HG02884 (cell line): Measurements from ENCODE around the gene TXNIP.

Experiments
- ATAC-seq: cut with Tn5 transposase; IDR thresholded peaks from one replicate; pipeline ENCODE4 v1.9.1; 2021; ENCODE audit warnings: mild to moderate bottlenecking, moderate library complexity; ENCODE audit not compliant: unreplicated experiment

The TXNIP gene

GRCh38 chr1:146012703-146013558, 16.6 kb upstream of the TXNIP start:
- ATAC-seq, result no peak

GRCh38 chr1:146010126-146010738, 13.9 kb upstream of the TXNIP start:
- no peak for ATAC-seq

- no peak for ATAC-seq
Measured at GRCh38 chr1:146007489-146008133, 11.2 kb upstream of the TXNIP start.

- no peak for ATAC-seq
Measured at GRCh38 chr1:146001709-146002108, 5.3 kb upstream of the TXNIP start.

- ATAC-seq, result no peak
Measured at GRCh38 chr1:145999321-146000024, 3.1 kb upstream of the TXNIP start.

- no peak for ATAC-seq
Measured at GRCh38 chr1:145997718-145998023, 1.3 kb upstream of the TXNIP start.

- no peak for ATAC-seq
Measured at GRCh38 chr1:145997016-145997717, 788 bp upstream of the TXNIP start.

- no peak for ATAC-seq
Measured at GRCh38 chr1:145995964-145996432, 381 bp downstream of the TXNIP start.

GRCh38 chr1:145995148-145995881, 1.1 kb downstream of the TXNIP start:
- no peak for ATAC-seq

- no peak for ATAC-seq
Measured at GRCh38 chr1:145994391-145995120, 1.8 kb downstream of the TXNIP start.

GRCh38 chr1:145993618-145994390, 2.6 kb downstream of the TXNIP start:
- no peak for ATAC-seq

- no peak for ATAC-seq
Measured at GRCh38 chr1:145992958-145993617, 3.3 kb downstream of the TXNIP start.

GRCh38 chr1:145992502-145992936, 3.9 kb downstream of the TXNIP start:
- no peak for ATAC-seq

- no peak for ATAC-seq
Measured at GRCh38 chr1:145991735-145992412, 4.5 kb downstream of the TXNIP start.

GRCh38 chr1:145990249-145990855, 6.0 kb downstream of the TXNIP start:
- no peak for ATAC-seq

- no peak for ATAC-seq
Measured at GRCh38 chr1:145988773-145989172, 7.6 kb downstream of the TXNIP start.

GRCh38 chr1:145987926-145988325, 8.5 kb downstream of the TXNIP start:
- no peak for ATAC-seq
